HepG2 (cell line): ENCODE measurements around the gene STK25. TPM values are rescaled to one million over a fixed set of nuclear protein-coding genes. Genes with fewer than 3 reads are reported as not detected.

ENCODE experiments used
- ARNT ChIP-seq: fragments of 450-650 bp; IDR thresholded peaks from 2 replicates; pipeline ENCODE4 v1.6.1; 2017
- IKZF4 ChIP-seq: sonication (generic); formaldehyde crosslinking; IDR thresholded peaks from 2 replicates; pipeline ENCODE4 v1.5.1; 2020; ENCODE audit warnings: borderline replicate concordance, mild to moderate bottlenecking, low read depth, missing genetic modification reagents; ENCODE audit errors: not compliant biosample characterization
- MTA1 ChIP-seq: sonication (generic); formaldehyde crosslinking; IDR thresholded peaks from 2 replicates; pipeline ENCODE4 v1.4.0; 2020; ENCODE audit warnings: missing genetic modification reagents, mild to moderate bottlenecking, borderline replicate concordance
- ONECUT2 ChIP-seq: sonication (generic); formaldehyde crosslinking; IDR thresholded peaks from 2 replicates; pipeline ENCODE4 v1.4.0; 2020; ENCODE audit warnings: missing genetic modification reagents
- RARG ChIP-seq: sonication (generic); formaldehyde crosslinking; IDR thresholded peaks from 2 replicates; pipeline ENCODE4 v1.4.0; 2020; ENCODE audit warnings: low read depth, mild to moderate bottlenecking, missing genetic modification reagents
- ZNF780A ChIP-seq: sonication (generic); formaldehyde crosslinking; IDR thresholded peaks from 2 replicates; pipeline ENCODE4 v1.8.0; 2022; ENCODE audit warnings: mild to moderate bottlenecking, missing genetic modification reagents, moderate library complexity
- polyA plus RNA-seq, 8 experiments: library from polyadenylated mRNA; depleted of rRNA in 3 of 8; stranded (reverse) in 7 of 8; unstranded in 1 of 8; fragments of >200 nt; fragmentation: Illumina TruSeq in 4 of 8; extraction: Trizol in 4 of 8; gene quantifications; 2 replicates each; pipeline versions ENCODE4 v1.2.1 to v1.2.3, GENCODE V29; 2011 to 2016; ENCODE audit warnings: low read depth in 4 of 8, missing spikeins in 1 of 8, mixed read lengths in 1 of 8; ENCODE audit not compliant: insufficient read depth in 1 of 8
- total RNA-seq, 5 experiments: library from RNA; depleted of rRNA; stranded (reverse); fragments of >200 nt; fragmentation: Illumina TruSeq; extraction: Trizol; gene quantifications; 2 replicates each; pipeline ENCODE4 v1.2.3, GENCODE V29; 2016; ENCODE audit warnings: low read depth in 1 of 5
- TF ChIP-seq, protein P1 (sequence below): sonication (generic); formaldehyde crosslinking; IDR thresholded peaks from 2 replicates; pipeline ENCODE4 v1.5.0; 2020; ENCODE audit warnings: mild to moderate bottlenecking, low read depth, missing genetic modification reagents, borderline replicate concordance
- TF ChIP-seq, protein P2 (sequence below): sonication (generic); formaldehyde crosslinking; IDR thresholded peaks from 2 replicates; pipeline ENCODE4 v1.4.0; 2020; ENCODE audit warnings: missing genetic modification reagents
- TF ChIP-seq, protein P3 (sequence below): sonication (generic); formaldehyde crosslinking; IDR thresholded peaks from 2 replicates; pipeline ENCODE4 v1.5.0; 2020; ENCODE audit warnings: missing genetic modification reagents
- TF ChIP-seq, protein P4 (sequence below), 2 experiments: sonication (generic) in 1 of 2; formaldehyde crosslinking in 1 of 2; IDR thresholded peaks; 2 replicates each; pipeline versions ENCODE4 v1.4.0 to v1.6.1; 2016 to 2020; ENCODE audit warnings: borderline replicate concordance in 1 of 2, low read depth in 1 of 2, mild to moderate bottlenecking in 1 of 2, missing genetic modification reagents in 1 of 2
- TF ChIP-seq, protein P5 (sequence below): IDR thresholded peaks from 2 replicates; pipeline ENCODE4 v1.6.1; 2018; ENCODE audit warnings: missing genetic modification reagents, mild to moderate bottlenecking, missing compliant biosample characterization
- TF ChIP-seq, protein P6 (sequence below): sonication (generic); formaldehyde crosslinking; IDR thresholded peaks from 2 replicates; pipeline ENCODE4 v1.5.0; 2020; ENCODE audit warnings: missing genetic modification reagents

Gene STK25
- total and polyA plus RNA-seq, 2 of the 13 experiments (the other 11 are each of a cell fraction or from before 2014, with no cell fraction given): 177 to 481 TPM

DNA sequence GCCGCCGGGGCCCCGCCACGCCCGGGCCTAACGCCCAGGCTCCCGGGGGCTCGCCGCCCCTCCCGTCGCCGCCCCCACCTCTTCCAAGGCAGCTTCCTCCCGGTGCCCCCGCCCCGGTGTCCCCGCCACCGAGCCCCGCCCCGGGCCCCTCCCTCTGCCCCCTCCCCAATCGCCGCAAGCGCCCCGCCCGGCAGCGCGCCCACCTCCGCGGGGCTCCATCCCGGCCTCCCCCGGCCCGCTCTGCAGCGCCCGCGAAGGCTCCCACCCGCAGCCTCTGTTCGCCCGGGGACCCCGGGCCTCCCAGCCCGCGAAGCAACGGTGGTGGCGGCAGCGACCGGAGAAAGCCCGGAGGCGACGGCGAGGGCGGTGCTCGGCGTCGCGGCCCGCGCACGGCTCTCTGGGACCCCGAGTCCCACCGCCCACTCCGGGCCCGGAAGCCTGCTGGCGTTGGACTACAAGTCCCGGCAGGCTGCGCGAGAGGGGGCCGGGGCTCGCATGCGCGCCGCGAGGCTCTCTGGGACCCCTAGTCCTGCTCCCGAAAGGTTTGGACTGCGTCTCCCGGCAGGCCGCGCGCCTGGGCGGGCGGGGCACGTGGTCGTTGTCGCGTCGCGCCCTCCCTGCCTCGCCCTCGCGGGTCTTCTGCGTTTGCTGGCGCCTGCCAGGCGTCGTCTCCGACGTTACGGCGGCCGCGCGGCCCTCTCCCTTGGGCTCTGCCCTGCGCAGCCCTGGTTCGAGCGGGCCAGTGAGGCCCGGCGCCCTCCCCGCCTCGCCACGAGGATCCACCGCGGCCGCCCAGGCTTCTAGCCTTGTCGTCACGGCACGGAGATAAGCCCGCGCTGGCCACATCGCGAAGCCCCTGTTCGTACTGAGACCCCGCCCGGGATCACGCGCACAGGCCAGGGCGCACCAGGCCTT, at the start of gene STK25 (continued):
- TF ChIP-seq, protein P1, sequence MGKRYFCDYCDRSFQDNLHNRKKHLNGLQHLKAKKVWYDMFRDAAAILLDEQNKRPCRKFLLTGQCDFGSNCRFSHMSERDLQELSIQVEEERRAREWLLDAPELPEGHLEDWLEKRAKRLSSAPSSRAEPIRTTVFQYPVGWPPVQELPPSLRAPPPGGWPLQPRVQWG (CRISPR knock-in tag): no peak
- TF ChIP-seq ZNF780A (CRISPR knock-in tag) (peak; percentile 20; the same call in 1 of the 2 replicates), IKZF4 (CRISPR knock-in tag) (peak; percentile 100), MTA1 (peak; percentile 96; the same call in 1 of the 2 replicates), RARG (0 out of 2 replicates have a peak, but pooled peaks have one; percentile 84), ONECUT2 (CRISPR knock-in tag) (no peak), ARNT (no peak)
- TF ChIP-seq, protein P2, sequence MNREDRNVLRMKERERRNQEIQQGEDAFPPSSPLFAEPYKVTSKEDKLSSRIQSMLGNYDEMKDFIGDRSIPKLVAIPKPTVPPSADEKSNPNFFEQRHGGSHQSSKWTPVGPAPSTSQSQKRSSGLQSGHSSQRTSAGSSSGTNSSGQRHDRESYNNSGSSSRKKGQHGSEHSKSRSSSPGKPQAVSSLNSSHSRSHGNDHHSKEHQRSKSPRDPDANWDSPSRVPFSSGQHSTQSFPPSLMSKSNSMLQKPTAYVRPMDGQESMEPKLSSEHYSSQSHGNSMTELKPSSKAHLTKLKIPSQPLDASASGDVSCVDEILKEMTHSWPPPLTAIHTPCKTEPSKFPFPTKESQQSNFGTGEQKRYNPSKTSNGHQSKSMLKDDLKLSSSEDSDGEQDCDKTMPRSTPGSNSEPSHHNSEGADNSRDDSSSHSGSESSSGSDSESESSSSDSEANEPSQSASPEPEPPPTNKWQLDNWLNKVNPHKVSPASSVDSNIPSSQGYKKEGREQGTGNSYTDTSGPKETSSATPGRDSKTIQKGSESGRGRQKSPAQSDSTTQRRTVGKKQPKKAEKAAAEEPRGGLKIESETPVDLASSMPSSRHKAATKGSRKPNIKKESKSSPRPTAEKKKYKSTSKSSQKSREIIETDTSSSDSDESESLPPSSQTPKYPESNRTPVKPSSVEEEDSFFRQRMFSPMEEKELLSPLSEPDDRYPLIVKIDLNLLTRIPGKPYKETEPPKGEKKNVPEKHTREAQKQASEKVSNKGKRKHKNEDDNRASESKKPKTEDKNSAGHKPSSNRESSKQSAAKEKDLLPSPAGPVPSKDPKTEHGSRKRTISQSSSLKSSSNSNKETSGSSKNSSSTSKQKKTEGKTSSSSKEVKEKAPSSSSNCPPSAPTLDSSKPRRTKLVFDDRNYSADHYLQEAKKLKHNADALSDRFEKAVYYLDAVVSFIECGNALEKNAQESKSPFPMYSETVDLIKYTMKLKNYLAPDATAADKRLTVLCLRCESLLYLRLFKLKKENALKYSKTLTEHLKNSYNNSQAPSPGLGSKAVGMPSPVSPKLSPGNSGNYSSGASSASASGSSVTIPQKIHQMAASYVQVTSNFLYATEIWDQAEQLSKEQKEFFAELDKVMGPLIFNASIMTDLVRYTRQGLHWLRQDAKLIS (CRISPR knock-in tag): peak; percentile 85; the same call in 1 of the 2 replicates
- TF ChIP-seq, protein P3, sequence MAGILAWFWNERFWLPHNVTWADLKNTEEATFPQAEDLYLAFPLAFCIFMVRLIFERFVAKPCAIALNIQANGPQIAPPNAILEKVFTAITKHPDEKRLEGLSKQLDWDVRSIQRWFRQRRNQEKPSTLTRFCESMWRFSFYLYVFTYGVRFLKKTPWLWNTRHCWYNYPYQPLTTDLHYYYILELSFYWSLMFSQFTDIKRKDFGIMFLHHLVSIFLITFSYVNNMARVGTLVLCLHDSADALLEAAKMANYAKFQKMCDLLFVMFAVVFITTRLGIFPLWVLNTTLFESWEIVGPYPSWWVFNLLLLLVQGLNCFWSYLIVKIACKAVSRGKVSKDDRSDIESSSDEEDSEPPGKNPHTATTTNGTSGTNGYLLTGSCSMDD (CRISPR knock-in tag): peak; percentile 97
- TF ChIP-seq, protein P4, sequence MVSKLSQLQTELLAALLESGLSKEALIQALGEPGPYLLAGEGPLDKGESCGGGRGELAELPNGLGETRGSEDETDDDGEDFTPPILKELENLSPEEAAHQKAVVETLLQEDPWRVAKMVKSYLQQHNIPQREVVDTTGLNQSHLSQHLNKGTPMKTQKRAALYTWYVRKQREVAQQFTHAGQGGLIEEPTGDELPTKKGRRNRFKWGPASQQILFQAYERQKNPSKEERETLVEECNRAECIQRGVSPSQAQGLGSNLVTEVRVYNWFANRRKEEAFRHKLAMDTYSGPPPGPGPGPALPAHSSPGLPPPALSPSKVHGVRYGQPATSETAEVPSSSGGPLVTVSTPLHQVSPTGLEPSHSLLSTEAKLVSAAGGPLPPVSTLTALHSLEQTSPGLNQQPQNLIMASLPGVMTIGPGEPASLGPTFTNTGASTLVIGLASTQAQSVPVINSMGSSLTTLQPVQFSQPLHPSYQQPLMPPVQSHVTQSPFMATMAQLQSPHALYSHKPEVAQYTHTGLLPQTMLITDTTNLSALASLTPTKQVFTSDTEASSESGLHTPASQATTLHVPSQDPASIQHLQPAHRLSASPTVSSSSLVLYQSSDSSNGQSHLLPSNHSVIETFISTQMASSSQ (IDR thresholded peaks at IDR 0.05; ENCODE audit: low read depth): no peak
- TF ChIP-seq, protein P4 (CRISPR knock-in tag; IDR thresholded peaks at IDR 0.05; ENCODE audit: borderline replicate concordance): peak; percentile 87
- TF ChIP-seq, protein P5, sequence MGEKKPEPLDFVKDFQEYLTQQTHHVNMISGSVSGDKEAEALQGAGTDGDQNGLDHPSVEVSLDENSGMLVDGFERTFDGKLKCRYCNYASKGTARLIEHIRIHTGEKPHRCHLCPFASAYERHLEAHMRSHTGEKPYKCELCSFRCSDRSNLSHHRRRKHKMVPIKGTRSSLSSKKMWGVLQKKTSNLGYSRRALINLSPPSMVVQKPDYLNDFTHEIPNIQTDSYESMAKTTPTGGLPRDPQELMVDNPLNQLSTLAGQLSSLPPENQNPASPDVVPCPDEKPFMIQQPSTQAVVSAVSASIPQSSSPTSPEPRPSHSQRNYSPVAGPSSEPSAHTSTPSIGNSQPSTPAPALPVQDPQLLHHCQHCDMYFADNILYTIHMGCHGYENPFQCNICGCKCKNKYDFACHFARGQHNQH (CRISPR knock-in tag): peak; percentile 96
- TF ChIP-seq, protein P6, sequence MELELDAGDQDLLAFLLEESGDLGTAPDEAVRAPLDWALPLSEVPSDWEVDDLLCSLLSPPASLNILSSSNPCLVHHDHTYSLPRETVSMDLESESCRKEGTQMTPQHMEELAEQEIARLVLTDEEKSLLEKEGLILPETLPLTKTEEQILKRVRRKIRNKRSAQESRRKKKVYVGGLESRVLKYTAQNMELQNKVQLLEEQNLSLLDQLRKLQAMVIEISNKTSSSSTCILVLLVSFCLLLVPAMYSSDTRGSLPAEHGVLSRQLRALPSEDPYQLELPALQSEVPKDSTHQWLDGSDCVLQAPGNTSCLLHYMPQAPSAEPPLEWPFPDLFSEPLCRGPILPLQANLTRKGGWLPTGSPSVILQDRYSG: peak; percentile 99
